Thymus (tissue), 11 donors: Measurements from ENCODE around the gene RSPH1. TPM values are rescaled to one million over a fixed set of nuclear protein-coding genes. Genes with fewer than 3 reads are reported as not detected.

Experiments
- DNase-seq, 9 donors: peaks; one replicate each; pipeline ENCODE4 v3.0.0-alpha.2; 2013; ENCODE audit warnings: low spot score in 9 of 9, low read depth in 6 of 9, missing footprints in 1 of 9
- H3K27ac ChIP-seq, 2 donors: one replicate each; pipeline ENCODE4 v1.5.1; 2013; ENCODE audit warnings: control low read depth in 1 of 2, low read depth in 1 of 2, low read length in 1 of 2, mild to moderate bottlenecking in 1 of 2, moderate library complexity in 1 of 2
- H3K27me3 ChIP-seq, 2 donors: one replicate each; pipeline ENCODE4 v1.5.1; 2013; ENCODE audit warnings: low read length in 1 of 2; ENCODE audit not compliant: control insufficient read depth in 2 of 2, insufficient read depth in 1 of 2
- H3K36me3 ChIP-seq, 2 donors: one replicate each; pipeline ENCODE4 v1.5.1; 2013; ENCODE audit warnings: low read length in 1 of 2, mild to moderate bottlenecking in 1 of 2, moderate library complexity in 1 of 2; ENCODE audit not compliant: control insufficient read depth in 2 of 2, insufficient read depth in 2 of 2
- H3K4me1 ChIP-seq, 2 donors: one replicate each; pipeline ENCODE4 v1.5.1; 2013; ENCODE audit warnings: low read length in 2 of 2; ENCODE audit not compliant: control insufficient read depth in 2 of 2, insufficient read depth in 2 of 2
- H3K4me3 ChIP-seq, 2 donors: one replicate each; pipeline ENCODE4 v1.5.1; 2013; ENCODE audit warnings: low read length in 2 of 2, control low read depth in 1 of 2, mild to moderate bottlenecking in 1 of 2
- H3K9me3 ChIP-seq, 2 donors: one replicate each; pipeline ENCODE4 v1.5.1; 2013; ENCODE audit warnings: low read length in 1 of 2, mild to moderate bottlenecking in 1 of 2; ENCODE audit not compliant: control insufficient read depth in 2 of 2, insufficient read depth in 1 of 2
- WGBS: extraction: QIAGEN DNeasy Blood & Tissue Kit; methylation state at CpG from one replicate; pipeline ENCODE4 v1.1.7; 2013; 5-methylcytosine and 5-hydroxymethylcytosine counted together
- polyA plus RNA-seq: library from polyadenylated mRNA; stranded (reverse); fragments of 200-250 nt; gene quantifications from one replicate; pipeline ENCODE4 v1.2.3, GENCODE V29; 2013
- total RNA-seq: library from RNA; stranded (reverse); fragments of 120-200 nt; gene quantifications from one replicate; pipeline ENCODE4 v1.2.4, GENCODE V29; 2013
- donor health status: healthy.

The RSPH1 gene
- total and polyA plus RNA-seq, 2 donors, result 0.38 to 2.4 TPM

DNA sequence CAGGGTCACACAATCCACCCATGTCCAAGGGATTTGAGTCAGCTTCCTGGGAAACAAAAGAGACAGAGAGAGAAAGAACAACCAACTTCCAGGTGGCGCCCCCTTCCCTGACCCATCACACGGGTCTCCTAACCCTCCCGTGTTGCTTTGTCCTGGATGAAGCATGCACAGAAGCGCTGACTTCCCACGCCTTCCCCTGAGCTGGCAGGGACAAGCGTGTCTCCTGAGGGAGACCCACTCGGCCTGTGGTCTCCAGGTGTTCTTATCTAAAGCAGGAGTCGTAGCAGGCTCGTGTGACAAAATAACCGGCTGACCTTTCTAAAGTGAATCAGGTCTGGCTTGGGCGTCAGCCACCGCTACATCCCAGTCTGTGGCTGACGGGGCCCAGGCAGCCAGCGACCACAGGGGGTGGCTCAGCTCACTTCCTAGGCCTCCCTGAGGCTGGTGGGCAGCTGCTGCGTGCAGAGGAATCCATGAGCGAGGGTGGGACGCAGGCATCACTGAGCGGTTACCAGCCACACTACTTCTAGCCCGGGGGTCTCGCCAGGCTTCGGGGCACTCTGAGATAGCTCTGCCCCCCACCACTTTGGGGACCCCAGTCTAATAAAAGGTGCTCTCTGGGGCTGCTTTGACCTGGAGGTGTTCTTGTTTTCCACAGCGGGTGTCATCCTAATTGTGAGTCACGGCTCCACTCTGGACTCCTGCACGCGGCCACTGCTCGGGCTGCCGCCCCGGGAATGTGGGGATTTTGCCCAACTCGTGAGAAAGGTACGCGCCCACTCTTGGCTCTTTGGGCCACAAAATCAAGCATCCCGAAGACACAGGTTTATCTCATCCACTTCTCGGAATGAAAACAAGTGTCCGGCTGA, 51.9 kb downstream of the RSPH1 start:
- no peaks in the 10 kb centered on the region for H3K27me3 ChIP-seq
- H3K36me3 ChIP-seq, result peaks cover 74 to 86% of the 10 kb centered on the region in 2 donors
- H3K4me1 ChIP-seq, result peaks cover 10 to 28% of the 10 kb centered on the region in 2 donors
- H3K9me3 ChIP-seq, result peaks cover 0 to 9% of the 10 kb centered on the region in 2 donors
- WGBS, result 94% methylated on average over 34 of the region's 34 CpGs
- H3K4me3 ChIP-seq, result no peak overlapping the region
- H3K27ac ChIP-seq, result no peak overlapping the region
- DNase-seq, result no peak

DNA sequence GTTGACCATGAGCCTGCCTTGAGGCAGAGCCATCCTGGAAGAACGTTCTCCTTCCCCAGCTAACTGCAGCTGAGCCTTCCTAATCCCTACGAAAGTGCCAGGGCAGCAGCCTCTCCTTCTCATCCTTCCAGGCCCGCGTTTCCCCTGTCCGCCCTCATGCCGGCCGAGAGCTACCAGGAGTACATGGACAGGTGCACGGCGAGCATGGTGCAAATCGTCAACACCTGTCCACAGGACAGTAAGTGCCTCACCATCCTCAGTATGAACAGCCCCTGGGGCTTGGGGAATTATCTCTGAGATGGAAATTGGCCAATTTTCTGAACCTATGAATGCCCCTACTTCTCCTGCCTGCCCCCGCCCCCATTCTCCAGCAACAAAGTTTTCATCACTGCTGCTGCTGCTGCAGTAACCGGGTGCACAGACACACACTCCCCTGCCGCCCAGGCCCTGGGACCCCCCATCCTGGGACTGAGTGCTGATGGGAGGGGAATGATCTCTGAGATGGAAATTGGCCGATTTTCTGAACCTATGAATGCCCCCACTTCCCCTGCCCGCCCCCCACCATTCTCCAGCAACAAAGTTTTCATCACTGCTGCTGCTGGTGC, 52.7 kb downstream of the RSPH1 start:
- Histone ChIP-seq H3K27ac (no peak overlapping the region), H3K36me3 (peaks cover 83 to 92% of the 10 kb centered on the region in 2 donors), H3K4me1 (peaks cover 3 to 19% of the 10 kb centered on the region in 2 donors), H3K27me3 (no peaks in the 10 kb centered on the region), H3K4me3 (no peak overlapping the region), H3K9me3 (peaks cover 0 to 9% of the 10 kb centered on the region in 2 donors)
- DNase-seq, result no peak
- WGBS, result 98% methylated on average over 15 of the region's 15 CpGs

DNA sequence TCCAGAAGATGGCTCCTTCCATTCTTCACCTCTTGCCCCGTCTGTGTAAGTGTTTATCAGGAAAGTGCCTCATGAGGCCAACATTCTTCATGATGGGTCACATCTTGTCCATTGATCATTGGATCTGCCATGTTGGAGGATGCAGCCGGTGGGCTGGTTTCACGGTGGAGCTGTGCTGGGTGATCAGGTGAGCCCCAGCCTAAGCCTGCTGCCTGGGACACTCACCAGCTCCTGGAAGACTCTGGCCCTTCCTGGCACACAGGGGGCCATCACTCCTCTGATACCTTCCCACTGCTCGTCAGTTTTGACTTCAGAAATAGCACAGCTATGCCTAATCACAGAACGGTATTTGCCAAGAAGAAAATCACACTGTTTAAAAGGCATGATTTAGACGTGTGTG, 54.1 kb downstream of the RSPH1 start:
- DNase-seq, result no peak
- WGBS, result 95% methylated on average over 6 of the region's 6 CpGs
- H3K4me1 ChIP-seq, result peaks cover 0 to 14% of the 10 kb centered on the region in 2 donors
- H3K27ac ChIP-seq, result no peak overlapping the region
- H3K27me3 ChIP-seq, result no peaks in the 10 kb centered on the region
- H3K9me3 ChIP-seq, result peaks cover 0 to 10% of the 10 kb centered on the region in 2 donors
- peaks cover 83 to 92% of the 10 kb centered on the region in 2 donors for H3K36me3 ChIP-seq
- H3K4me3 ChIP-seq, result no peak overlapping the region

DNA sequence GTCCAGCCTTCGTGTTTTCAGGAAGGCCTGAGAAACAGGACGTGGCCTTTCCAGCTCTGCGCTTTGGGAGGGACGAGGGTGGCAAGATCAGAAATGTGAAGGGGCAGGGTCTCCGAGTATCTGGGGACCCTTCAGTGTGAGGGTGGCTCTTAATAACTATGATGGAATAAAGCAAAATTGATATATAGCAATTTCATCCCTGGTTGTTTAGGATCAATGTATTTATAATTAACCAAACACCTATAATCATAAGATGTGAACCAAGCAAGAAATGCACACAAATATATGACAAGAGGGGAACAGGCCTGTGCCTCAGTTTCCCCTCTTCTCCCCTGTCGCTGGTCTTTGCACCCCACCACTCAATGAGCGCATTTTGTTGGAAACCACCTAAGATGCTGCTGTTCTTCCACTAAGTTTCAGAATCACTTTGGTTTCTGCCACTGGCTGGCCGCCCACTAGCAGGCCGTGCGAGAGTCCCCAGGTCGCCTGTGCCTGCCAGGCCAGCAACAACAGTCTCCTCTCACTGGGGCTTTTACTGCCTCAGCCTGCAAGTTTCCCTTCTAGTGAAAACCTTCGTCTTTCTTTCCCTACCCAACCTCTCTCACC, 55.7 kb downstream of the RSPH1 start:
- Histone ChIP-seq H3K27ac (no peak overlapping the region), H3K9me3 (peaks cover 4 to 16% of the 10 kb centered on the region in 2 donors), H3K4me3 (no peak overlapping the region), H3K36me3 (peaks cover 83 to 92% of the 10 kb centered on the region in 2 donors), H3K27me3 (no peaks in the 10 kb centered on the region), H3K4me1 (peaks cover 0 to 1% of the 10 kb centered on the region in 2 donors)
- WGBS, result 95% methylated on average over 12 of the region's 12 CpGs
- no peak for DNase-seq

DNA sequence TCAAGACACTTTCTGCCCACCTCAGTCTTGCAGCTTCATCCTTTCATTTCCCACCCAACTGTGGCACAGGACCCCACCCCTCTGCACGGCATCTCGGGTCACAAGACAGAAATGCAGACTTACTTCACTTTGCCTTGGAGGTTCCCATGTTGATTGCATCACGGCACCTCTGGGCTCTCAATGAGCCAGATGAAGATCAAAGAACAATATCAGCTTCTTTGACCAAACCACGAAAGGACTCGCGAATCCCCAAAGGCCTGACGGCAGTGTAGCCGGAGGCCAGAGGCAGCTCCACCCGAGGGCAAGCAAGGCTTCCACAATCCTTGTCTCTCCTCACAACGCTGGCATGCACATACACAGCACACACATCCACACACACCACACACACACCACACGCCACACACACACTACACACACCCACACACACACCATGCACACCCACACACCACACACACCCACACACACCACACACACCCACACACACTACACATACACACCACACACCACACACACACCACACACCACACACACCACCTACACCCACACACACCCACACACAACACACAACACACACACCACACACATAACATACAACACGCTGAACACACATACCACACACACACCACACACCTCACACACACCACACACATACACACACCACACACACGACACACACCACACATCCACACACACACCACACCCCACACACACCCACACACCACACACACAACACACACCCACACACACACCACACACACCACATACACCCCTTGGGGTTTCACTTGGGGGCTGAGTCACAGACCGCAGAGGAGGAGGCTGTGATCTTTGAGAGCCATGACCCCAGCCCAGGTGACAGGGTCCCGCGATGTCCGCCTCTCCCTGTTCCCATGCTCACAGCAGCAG, 56.5 kb downstream of the RSPH1 start:
- H3K4me1 ChIP-seq, result peaks cover 0 to 4% of the 10 kb centered on the region in 2 donors
- H3K27me3 ChIP-seq, result no peaks in the 10 kb centered on the region
- no peak for DNase-seq
- H3K9me3 ChIP-seq, result peaks cover 4 to 16% of the 10 kb centered on the region in 2 donors
- 94% methylated on average over 17 of the region's 17 CpGs for WGBS
- H3K4me3 ChIP-seq, result no peak overlapping the region
- H3K36me3 ChIP-seq, result peaks cover 82 to 92% of the 10 kb centered on the region in 2 donors
- no peak overlapping the region for H3K27ac ChIP-seq

DNA sequence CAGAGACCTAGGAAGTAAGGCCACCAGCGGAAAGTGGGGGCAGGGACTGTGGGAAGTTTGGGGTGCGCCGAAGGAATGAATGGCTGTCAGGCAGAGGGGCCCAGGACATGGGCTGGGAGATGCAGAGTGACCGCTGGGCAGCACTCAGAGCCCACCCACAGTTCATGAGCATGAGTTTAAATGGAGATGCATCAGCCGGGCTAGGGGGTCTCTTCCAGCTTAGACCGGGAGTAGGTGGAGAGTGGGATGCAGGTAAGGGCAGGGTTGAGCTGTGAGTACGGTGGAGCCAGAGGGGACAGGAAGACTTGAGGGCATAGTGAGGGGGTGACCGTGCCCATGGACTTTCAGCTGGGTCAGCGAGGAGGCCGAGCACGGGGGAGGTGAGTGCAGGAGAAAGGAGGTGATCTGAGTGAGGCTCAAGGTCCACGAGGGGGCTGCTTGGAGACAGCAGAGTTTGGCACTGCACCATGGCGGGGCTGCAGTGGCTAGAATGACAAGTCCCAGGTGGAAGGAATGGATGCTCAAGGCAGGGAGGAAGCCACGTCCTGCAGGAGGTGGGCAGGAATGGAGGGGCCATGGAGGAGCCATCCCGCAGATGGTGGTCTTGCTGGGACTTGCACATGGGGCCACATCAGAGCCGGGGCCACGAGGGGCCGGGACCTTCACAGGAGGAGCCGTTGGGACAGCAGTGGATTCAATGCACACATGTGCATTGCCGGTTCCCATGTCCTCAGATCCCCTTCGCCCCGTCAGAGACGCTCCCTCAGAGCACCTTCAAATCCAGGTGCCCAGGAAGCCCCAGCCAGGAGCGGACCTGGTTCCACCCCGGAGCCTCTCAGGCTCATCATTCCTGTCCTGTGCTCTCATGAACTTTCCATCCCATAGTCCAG, 57.5 kb downstream of the RSPH1 start:
- Histone ChIP-seq H3K9me3 (peaks cover 4 to 16% of the 10 kb centered on the region in 2 donors), H3K36me3 (peaks cover 82 to 92% of the 10 kb centered on the region in 2 donors)
- 97% methylated on average over 25 of the region's 25 CpGs for WGBS

DNA sequence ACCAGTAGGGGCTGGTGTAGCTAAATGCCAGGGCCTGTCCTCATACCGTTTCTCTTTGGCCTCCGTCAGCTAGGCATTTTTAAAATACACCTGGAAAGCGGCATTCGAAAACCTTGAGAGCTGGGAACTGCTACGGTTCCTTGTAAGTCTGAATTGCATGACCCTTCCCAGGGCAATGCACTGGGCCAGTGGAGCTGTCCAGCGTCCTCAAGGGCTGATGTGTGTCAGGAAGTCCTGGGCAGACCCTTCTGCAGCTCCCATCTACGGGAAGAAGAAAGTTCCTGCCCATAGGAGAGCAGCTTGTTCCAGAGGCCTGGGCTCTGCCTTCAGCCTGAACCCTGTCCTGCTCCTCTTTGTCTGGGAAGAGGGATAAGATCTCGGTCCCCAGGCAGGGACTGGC, 58.2 kb downstream of the RSPH1 start:
- Histone ChIP-seq H3K27me3 (no peaks in the 10 kb centered on the region), H3K9me3 (peaks cover 4 to 16% of the 10 kb centered on the region in 2 donors), H3K27ac (no peak overlapping the region), H3K4me3 (no peak overlapping the region), H3K36me3 (peaks cover 80 to 92% of the 10 kb centered on the region in 2 donors), H3K4me1 (peaks cover 0 to 10% of the 10 kb centered on the region in 2 donors)
- 85% methylated on average over 8 of the region's 8 CpGs for WGBS
- no peak for DNase-seq

More for the DNA sequence above, 57.5 kb downstream of the RSPH1 start:
- no peak for DNase-seq
- Histone ChIP-seq H3K27me3 (no peaks in the 10 kb centered on the region), H3K27ac (no peak overlapping the region), H3K4me1 (peaks cover 0 to 10% of the 10 kb centered on the region in 2 donors), H3K4me3 (no peak overlapping the region)

DNA sequence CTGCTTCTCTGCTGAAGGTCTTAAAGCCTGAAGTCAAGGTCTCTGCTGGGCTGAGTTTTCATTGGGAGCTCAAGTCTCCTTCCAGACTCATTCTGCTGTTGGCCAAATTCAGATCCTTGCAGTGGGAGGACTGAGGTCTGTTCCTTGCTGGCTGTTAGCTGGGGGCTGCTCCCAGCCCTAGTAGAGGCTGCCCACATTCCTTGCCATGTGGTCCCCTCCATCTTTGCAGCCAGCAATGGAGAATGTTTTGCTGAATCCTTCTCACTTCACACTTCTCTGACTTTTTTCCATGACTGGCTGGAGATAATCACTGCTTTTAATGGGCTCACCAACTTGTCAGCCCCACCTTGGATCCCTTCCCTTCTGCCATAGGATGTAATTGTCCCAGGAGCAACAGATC, 59.1 kb downstream of the RSPH1 start:
- Histone ChIP-seq H3K27ac (no peak overlapping the region), H3K27me3 (no peaks in the 10 kb centered on the region), H3K9me3 (peaks cover 7 to 21% of the 10 kb centered on the region in 2 donors), H3K36me3 (peaks cover 81 to 92% of the 10 kb centered on the region in 2 donors), H3K4me1 (peaks cover 0 to 10% of the 10 kb centered on the region in 2 donors), H3K4me3 (no peak overlapping the region)
- DNase-seq, result no peak
